IMR-90 (cell line): ENCODE results near the gene ACKR1. TPM values are rescaled to one million over a fixed set of nuclear protein-coding genes. Genes with fewer than 3 reads are reported as not detected.

Source experiments
- ATAC-seq: fragments of 200-7000 bp; cut with Tn5 transposase; 2 replicates; pipeline ENCODE4 v1.9.1; 2020; ENCODE audit warnings: low read depth, mild to moderate bottlenecking, moderate library complexity
- BruUV-seq: library from RNA; stranded (reverse); fragments of 400-500 nt; replicated peaks from 2 replicates; lab custom pipeline; 2021; lab: Mats Ljungman, UMichigan
- CTCF ChIA-PET: fragments of 300-600 bp; formaldehyde crosslinking; extraction: SDS; loops from one replicate; lab custom pipeline; 2021; ENCODE audit warnings: antibody characterized with exemption; lab: Yijun Ruan, JAX
- POLR2A ChIA-PET: fragments of 300-600 bp; sonication (Branson Sonifier 250); formaldehyde crosslinking; loops from one replicate; lab custom pipeline; 2022; ENCODE audit warnings: antibody characterized with exemption; ENCODE audit not compliant: unreplicated experiment; lab: Charles Lee
- DNase-seq: peaks from one replicate; pipeline ENCODE4 v3.0.0; 2013
- H2AFZ ChIP-seq: replicated peaks from 2 replicates; pipeline ENCODE3; 2013; ENCODE audit warnings: low read length, mild to moderate bottlenecking; ENCODE audit not compliant: poor library complexity
- H2AK5ac ChIP-seq: 2 replicates; pipeline ENCODE4 v1.6.1; 2013; ENCODE audit warnings: low read depth, low read length, inconsistent platforms
- H2AK9ac ChIP-seq: replicated peaks from 2 replicates; pipeline ENCODE3; 2013; ENCODE audit warnings: mild to moderate bottlenecking, low read depth, low read length, moderate library complexity; ENCODE audit not compliant: poor library complexity
- H2BK120ac ChIP-seq: 2 replicates; pipeline ENCODE4 v1.6.1; 2013; ENCODE audit warnings: low read depth, low read length, inconsistent platforms
- H2BK15ac ChIP-seq: 3 replicates; pipeline ENCODE4 v1.6.1; 2013; ENCODE audit warnings: low read depth, low read length, inconsistent platforms
- H2BK20ac ChIP-seq: 2 replicates; pipeline ENCODE4 v1.6.1; 2013; ENCODE audit warnings: low read depth, mild to moderate bottlenecking, inconsistent platforms, low read length, moderate library complexity
- H2BK5ac ChIP-seq: 2 replicates; pipeline ENCODE4 v1.6.1; 2013; ENCODE audit warnings: mild to moderate bottlenecking, low read depth, low read length, inconsistent platforms; ENCODE audit not compliant: poor library complexity, severe bottlenecking
- H3K14ac ChIP-seq: replicated peaks from 2 replicates; pipeline ENCODE4 v1.6.1; 2013; ENCODE audit warnings: low read depth, low read length, inconsistent platforms
- H3K18ac ChIP-seq: 2 replicates; pipeline ENCODE4 v1.6.1; 2013; ENCODE audit warnings: low read depth, low read length, control low read depth
- H3K23ac ChIP-seq: 2 replicates; pipeline ENCODE4 v1.6.1; 2013; ENCODE audit warnings: low read depth, low read length, inconsistent platforms
- H3K27ac ChIP-seq: 2 replicates; pipeline ENCODE4 v1.5.1; 2013; ENCODE audit warnings: mild to moderate bottlenecking, control low read depth, low read length; ENCODE audit not compliant: insufficient read depth
- H3K27me3 ChIP-seq: 2 replicates; pipeline ENCODE4 v1.6.1; 2013; ENCODE audit warnings: low read length; ENCODE audit not compliant: control insufficient read depth, insufficient read depth
- H3K36me3 ChIP-seq: 2 replicates; pipeline ENCODE4 v1.6.1; 2013; ENCODE audit warnings: low read length, mixed read lengths; ENCODE audit not compliant: control insufficient read depth, insufficient read depth
- H3K4ac ChIP-seq: 2 replicates; pipeline ENCODE4 v1.6.1; 2013; ENCODE audit warnings: low read depth, low read length, inconsistent platforms
- H3K4me1 ChIP-seq: 2 replicates; pipeline ENCODE4 v1.6.1; 2013; ENCODE audit warnings: low read length, mixed read lengths; ENCODE audit not compliant: control insufficient read depth, insufficient read depth
- H3K4me2 ChIP-seq: 2 replicates; pipeline ENCODE4 v1.6.1; 2013; ENCODE audit warnings: low read depth, mild to moderate bottlenecking, control low read depth, low read length, moderate library complexity
- H3K4me3 ChIP-seq: 2 replicates; pipeline ENCODE4 v1.5.1; 2013; ENCODE audit warnings: low read depth, mild to moderate bottlenecking, control low read depth, low read length, moderate library complexity; ENCODE audit not compliant: insufficient read depth
- H3K56ac ChIP-seq: 2 replicates; pipeline ENCODE4 v1.6.1; 2013; ENCODE audit warnings: low read length, inconsistent platforms; ENCODE audit not compliant: insufficient read depth; ENCODE audit errors: extremely low read depth
- H3K79me1 ChIP-seq, 2 experiments: 2 replicates each; pipeline ENCODE4 v1.6.1; 2013; ENCODE audit warnings: low read length in 2 of 2, inconsistent platforms in 1 of 2, low read depth in 1 of 2
- H3K9ac ChIP-seq: 2 replicates; pipeline ENCODE4 v1.6.1; 2013; ENCODE audit warnings: low read depth, low read length, control low read depth
- H3K9me1 ChIP-seq: 2 replicates; pipeline ENCODE4 v1.6.1; 2013; ENCODE audit warnings: low read length, inconsistent platforms; ENCODE audit not compliant: insufficient read depth
- H3K9me3 ChIP-seq: 2 replicates; pipeline ENCODE4 v1.6.1; 2013; ENCODE audit warnings: low read length; ENCODE audit not compliant: control insufficient read depth, insufficient read depth
- H4K20me1 ChIP-seq: 2 replicates; pipeline ENCODE4 v1.6.1; 2013; ENCODE audit warnings: low read length, inconsistent platforms; ENCODE audit not compliant: insufficient read depth
- H4K5ac ChIP-seq: 2 replicates; pipeline ENCODE4 v1.6.1; 2013; ENCODE audit warnings: mild to moderate bottlenecking, low read depth, low read length, control low read depth
- H4K8ac ChIP-seq, 2 experiments: 2 replicates each; pipeline ENCODE4 v1.6.1; 2013; ENCODE audit warnings: low read depth in 2 of 2, low read length in 2 of 2, control low read depth in 1 of 2, inconsistent platforms in 1 of 2
- H4K91ac ChIP-seq: 2 replicates; pipeline ENCODE4 v1.6.1; 2013; ENCODE audit warnings: low read depth, low read length, inconsistent platforms; ENCODE audit not compliant: insufficient read depth
- BHLHE40 ChIP-seq: fragments of 150-350 bp; IDR thresholded peaks from 2 replicates; pipeline ENCODE4 v1.6.1; 2016; ENCODE audit warnings: mild to moderate bottlenecking, low read depth, low read length
- CEBPB ChIP-seq: IDR thresholded peaks from 2 replicates; pipeline ENCODE4 v1.6.1; 2012; ENCODE audit warnings: low read depth, low read length, improper control_type of control experiment
- CHD1 ChIP-seq: IDR thresholded peaks from 2 replicates; pipeline ENCODE4 v1.6.1; 2012; ENCODE audit warnings: low read depth, low read length, improper control_type of control experiment
- ELK1 ChIP-seq: fragments of 150-350 bp; IDR thresholded peaks from 2 replicates; pipeline ENCODE4 v1.6.1; 2016; ENCODE audit warnings: low read depth, mild to moderate bottlenecking, low read length, moderate library complexity, borderline replicate concordance
- FOS ChIP-seq: fragments of 150-350 bp; IDR thresholded peaks from 2 replicates; pipeline ENCODE4 v1.6.1; 2016; ENCODE audit warnings: low read depth, low read length
- MAFK ChIP-seq: IDR thresholded peaks from 2 replicates; pipeline ENCODE4 v1.6.1; 2012; ENCODE audit warnings: low read depth, low read length, improper control_type of control experiment
- MXI1 ChIP-seq: IDR thresholded peaks from 2 replicates; pipeline ENCODE4 v1.6.1; 2012; ENCODE audit warnings: low read depth, mild to moderate bottlenecking, low read length, moderate library complexity, borderline replicate concordance
- POLR2A ChIP-seq: IDR thresholded peaks from 2 replicates; pipeline ENCODE4 v1.6.1; 2012; ENCODE audit warnings: mild to moderate bottlenecking, low read depth, low read length
- RAD21 ChIP-seq: IDR thresholded peaks from 2 replicates; pipeline ENCODE4 v1.6.1; 2012; ENCODE audit warnings: low read length, improper control_type of control experiment
- RCOR1 ChIP-seq: IDR thresholded peaks from 2 replicates; pipeline ENCODE4 v1.6.1; 2012; ENCODE audit warnings: mild to moderate bottlenecking, low read length, improper control_type of control experiment; ENCODE audit not compliant: insufficient replicate concordance
- RFX5 ChIP-seq: IDR thresholded peaks from 2 replicates; pipeline ENCODE4 v1.8.0; 2012; ENCODE audit warnings: low read depth, mild to moderate bottlenecking, low read length, moderate library complexity
- SMC3 ChIP-seq: fragments of 150-350 bp; IDR thresholded peaks from 2 replicates; pipeline ENCODE4 v1.6.1; 2016; ENCODE audit warnings: low read depth, mild to moderate bottlenecking, antibody characterized with exemption, low read length, moderate library complexity
- USF2 ChIP-seq: fragments of 150-350 bp; IDR thresholded peaks from 2 replicates; pipeline ENCODE4 v1.6.1; 2017; ENCODE audit warnings: mild to moderate bottlenecking, antibody characterized with exemption, low read length, low read depth
- WGBS, 2 experiments: methylation state at CpG; one replicate each; pipeline versions ENCODE4 v1.1.5 to v1.1.7; 2013; ENCODE audit warnings: missing lambda C conversion rate in 2 of 2; ENCODE audit not compliant: insufficient read length in 1 of 2; ENCODE audit errors: extremely low coverage in 2 of 2; 5-methylcytosine and 5-hydroxymethylcytosine counted together
- dilution Hi-C: fragments of 300-500 bp; cut with HindIII; formaldehyde crosslinking; loops from one replicate; pipeline ENCODE4 v1.14.3; 2018; ENCODE audit warnings: low sequenced_read_pairs; ENCODE audit not compliant: unreplicated experiment
- in situ Hi-C: fragments of 300-500 bp; cut with MboI; formaldehyde crosslinking; loops from 3 replicates; pipeline ENCODE4 v1.14.3; 2019; ENCODE audit warnings: low sequenced_read_pairs, inconsistent platforms, mixed read lengths
- intact Hi-C: fragments of 100-400 bp; cut with micrococcal nuclease; formaldehyde crosslinking; loops from 2 replicates; pipeline ENCODE4 v1.10.0; 2022
- polyA plus RNA-seq, 3 experiments: library from polyadenylated mRNA; depleted of rRNA; stranded (reverse); fragments of >200 nt; gene quantifications; 2 replicates each; pipeline ENCODE4 v1.2.3, GENCODE V29; 2012; ENCODE audit warnings: low replicate concordance in 1 of 3
- total RNA-seq: library from RNA; depleted of rRNA; stranded (reverse); fragments of >200 nt; gene quantifications from 2 replicates; pipeline ENCODE4 v1.2.3, GENCODE V29; 2012

Gene ACKR1
- total and polyA plus RNA-seq, 2 of the 4 experiments (the other 2 are of a cell fraction) = not detected

GRCh38 chr1:159171688-159172501 is 32.8 kb upstream of the ACKR1 start:
- ChIA-PET CTCF (no interaction called here), POLR2A (no interaction called here)
- Histone ChIP-seq H2AFZ (peak overlapping the region; percentile 35), H2BK5ac (no peak overlapping the region), H4K20me1 (no peaks in the 10 kb centered on the region), H2BK20ac (no peak overlapping the region), H3K4me1 (no peaks in the 10 kb centered on the region; the same call in 1 of the 2 replicates), H3K14ac (no peak overlapping the region), H2BK120ac (no peak overlapping the region), H3K9me1 (no peaks in the 10 kb centered on the region), H3K18ac (no peak overlapping the region), H2AK5ac (no peak overlapping the region), H3K27ac (no peak overlapping the region), H3K4me3 (no peak overlapping the region), H4K5ac (no peak overlapping the region), H3K4me2 (no peak overlapping the region), H2BK15ac (no peak overlapping the region), H3K79me1 (no peaks in the 10 kb centered on the region), H4K8ac (no peak overlapping the region), H3K4ac (no peak overlapping the region), H3K9me3 (no peaks in the 10 kb centered on the region), H4K91ac (no peak overlapping the region), H3K27me3 (peaks cover 23% of the 10 kb centered on the region), H3K23ac (no peak overlapping the region), H3K56ac (no peak overlapping the region), H3K9ac (no peak overlapping the region), H2AK9ac (no peak overlapping the region), H3K36me3 (no peaks in the 10 kb centered on the region)
- in situ Hi-C loops = no loop called here
- ATAC-seq (no peak; the same call in 1 of the 2 replicates), DNase-seq (no peak)
- no TSS peak for BruUV-seq
- WGBS, 2 experiments = 3% methylated on average over 11 of the region's 49 CpGs; no CpG with 5 or more reads in 1 of the 2 experiments
- dilution Hi-C loops = no loop called here
- intact Hi-C loops = no loop called here
- no peak for TF ChIP-seq FOS
- TF ChIP-seq RCOR1 = no peak
- TF ChIP-seq MXI1 = no peak
- TF ChIP-seq RFX5 = no peak
- no peak for TF ChIP-seq CHD1
- no peak for TF ChIP-seq CEBPB
- TF ChIP-seq RAD21 = no peak
- no peak for TF ChIP-seq ELK1
- TF ChIP-seq USF2 = no peak
- no peak for TF ChIP-seq BHLHE40
- no peak for TF ChIP-seq POLR2A
- no peak for TF ChIP-seq SMC3
- no peak for TF ChIP-seq MAFK
